ENCODE data around the gene ZNF215.
"Not testable (repeated sequence)": the region's sequence is repeated elsewhere in the genome, so short reads cannot be mapped to it uniquely, and the experiment has no call there.

Gene ZNF215

GRCh38 chr11:6894097-6894496, 32.1 kb upstream of the ZNF215 start:
- Histone ChIP-seq H3K27me3 (ENCODE audit: insufficient read depth, poor library complexity, severe bottlenecking) (no peaks in the 10 kb centered on the region), H3K4me3 (replicated peaks; ENCODE audit: insufficient read depth, low read length) (no peak overlapping the region), H3K27ac (replicated peaks) (no peak overlapping the region)
- TF ChIP-seq GABPA (IDR thresholded peaks at IDR 0.05; ENCODE audit: low read depth): no peak
- TF ChIP-seq SPI1 (IDR thresholded peaks at IDR 0.05; ENCODE audit: borderline replicate concordance, low read depth): no peak
- DNase-seq (ENCODE audit: low read depth in 1 of 2, low spot score in 1 of 2): no peak

- no peak for DNase-seq (ENCODE audit: low read depth in 1 of 2, low spot score in 1 of 2)
- Histone ChIP-seq H3K4me3 (replicated peaks; ENCODE audit: insufficient read depth, low read length) (no peak overlapping the region), H3K27me3 (ENCODE audit: insufficient read depth, poor library complexity, severe bottlenecking) (no peaks in the 10 kb centered on the region), H3K27ac (replicated peaks) (no peak overlapping the region)
- TF ChIP-seq CTCF (IDR thresholded peaks at IDR 0.05; ENCODE audit: insufficient read depth, low read length): no peak
- TF ChIP-seq GABPA (IDR thresholded peaks at IDR 0.05; ENCODE audit: low read depth): no peak
- no peak for TF ChIP-seq POLR2AphosphoS5 (IDR thresholded peaks at IDR 0.05; ENCODE audit: low read depth)
- no peak for TF ChIP-seq REST (IDR thresholded peaks at IDR 0.05; ENCODE audit: insufficient replicate concordance, low read depth)
- no peak for TF ChIP-seq SPI1 (IDR thresholded peaks at IDR 0.05; ENCODE audit: borderline replicate concordance, low read depth)
Observed at GRCh38 chr11:6895010-6895409, 31.2 kb upstream of the ZNF215 start.

- Histone ChIP-seq H3K27me3 (ENCODE audit: insufficient read depth, poor library complexity, severe bottlenecking) (no peaks in the 10 kb centered on the region), H3K4me3 (replicated peaks; ENCODE audit: insufficient read depth, low read length) (no peak overlapping the region)
- TF ChIP-seq GABPA (IDR thresholded peaks at IDR 0.05; ENCODE audit: low read depth): no peak
Observed at GRCh38 chr11:6898911-6899310, 27.3 kb upstream of the ZNF215 start.

GRCh38 chr11:6900327-6900999, 25.8 kb upstream of the ZNF215 start:
- Histone ChIP-seq H3K4me3 (replicated peaks; ENCODE audit: insufficient read depth, low read length) (no peak overlapping the region), H3K27me3 (ENCODE audit: insufficient read depth, poor library complexity, severe bottlenecking) (no peaks in the 10 kb centered on the region), H3K27ac (replicated peaks) (no peak overlapping the region)
- no peak for DNase-seq (ENCODE audit: low read depth in 1 of 2, low spot score in 1 of 2)
- TF ChIP-seq GABPA (IDR thresholded peaks at IDR 0.05; ENCODE audit: low read depth): no peak
- no peak for TF ChIP-seq CTCF (IDR thresholded peaks at IDR 0.05; ENCODE audit: insufficient read depth, low read length)
- no peak for TF ChIP-seq REST (IDR thresholded peaks at IDR 0.05; ENCODE audit: insufficient replicate concordance, low read depth)
- no peak for TF ChIP-seq POLR2AphosphoS5 (IDR thresholded peaks at IDR 0.05; ENCODE audit: low read depth)
- TF ChIP-seq SPI1 (IDR thresholded peaks at IDR 0.05; ENCODE audit: borderline replicate concordance, low read depth): no peak

More at GRCh38 chr11:6898911-6899310, 27.3 kb upstream of the ZNF215 start:
- DNase-seq (ENCODE audit: low read depth in 1 of 2, low spot score in 1 of 2): no peak
- no peak overlapping the region for H3K27ac ChIP-seq (replicated peaks)

GRCh38 chr11:6904804-6905203, 21.4 kb upstream of the ZNF215 start:
- H3K27ac ChIP-seq (replicated peaks); DNase-seq (ENCODE audit: low read depth in 1 of 2, low spot score in 1 of 2); H3K4me3 ChIP-seq (replicated peaks; ENCODE audit: insufficient read depth, low read length); H3K27me3 ChIP-seq (ENCODE audit: insufficient read depth, poor library complexity, severe bottlenecking): not testable (repeated sequence)
